ENCODE measurements around the gene COL6A5.
A peak's percentile ranks its signal among the peaks of the same experiment; 100 is the strongest.

Gene COL6A5

DNA sequence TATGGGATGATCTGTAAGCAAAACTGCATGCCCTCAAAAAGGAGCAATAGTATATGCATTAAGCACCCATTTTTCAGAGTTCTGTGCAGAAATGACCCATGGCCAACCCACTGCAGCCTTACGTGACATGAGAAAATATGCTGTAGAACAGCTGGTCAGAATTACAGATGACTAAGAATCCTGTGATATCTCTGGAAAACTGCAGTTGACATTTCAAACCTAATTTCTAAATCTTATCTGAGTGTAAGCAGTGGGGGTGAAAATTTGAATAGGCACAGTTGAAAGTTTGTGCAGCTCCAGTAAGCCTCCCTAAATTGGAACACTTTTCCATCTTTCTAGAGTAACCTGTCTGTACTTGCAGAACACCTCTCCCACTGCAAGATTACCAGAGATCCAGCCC is 142.8 kb downstream of the COL6A5 start:
- Histone ChIP-seq H3K9me3 (ENCODE audit: insufficient read depth, low read depth, low read length) (no peaks in the 10 kb centered on the region), H3K4me3 (ENCODE audit: low read length) (no peak overlapping the region)
- 92% methylated on average over 1 of the region's 1 CpG for WGBS

DNA sequence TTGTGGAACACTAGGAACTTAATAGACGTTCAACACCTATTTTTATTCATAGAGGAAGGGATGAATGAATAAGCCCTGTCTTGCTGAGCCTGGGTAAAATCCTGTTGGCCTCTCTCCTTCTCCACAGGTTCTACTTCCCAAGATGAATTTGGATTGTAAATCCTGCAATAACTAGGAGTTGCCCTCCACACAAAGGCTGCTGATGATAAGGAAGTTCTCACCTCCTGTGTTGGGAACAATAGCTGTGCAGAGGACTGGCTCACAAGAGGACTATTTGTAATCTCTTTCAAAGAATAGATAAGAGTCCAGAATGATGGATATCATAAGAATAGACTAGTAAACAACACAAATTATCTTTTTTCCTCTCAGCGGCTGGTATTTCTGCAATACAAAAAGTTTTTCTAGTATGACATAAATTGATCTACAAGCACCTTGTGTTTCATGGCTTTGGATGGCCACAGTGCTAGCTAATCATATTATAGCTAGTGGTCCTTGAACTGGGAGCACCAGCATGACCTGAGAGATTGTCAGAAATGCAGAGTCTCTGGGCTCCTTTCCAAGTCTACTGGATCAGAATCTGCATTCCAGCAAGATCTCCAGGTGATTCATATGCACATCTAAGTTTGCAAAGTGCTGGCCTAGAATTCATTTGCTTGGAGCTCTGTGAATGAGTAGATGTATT is 143.4 kb downstream of the COL6A5 start:
- no peaks in the 10 kb centered on the region for H3K36me3 ChIP-seq (ENCODE audit: insufficient read depth, low read length)
- H3K27me3 ChIP-seq (ENCODE audit: insufficient read depth, low read length): no peaks in the 10 kb centered on the region
- 100% methylated on average over 1 of the region's 2 CpGs for WGBS
- no peaks in the 10 kb centered on the region for H3K4me1 ChIP-seq (ENCODE audit: insufficient read depth, low read length)
- no peak overlapping the region for H3K4me3 ChIP-seq (ENCODE audit: low read length)
- H3K9me3 ChIP-seq (ENCODE audit: insufficient read depth, low read depth, low read length): no peaks in the 10 kb centered on the region
- no peak overlapping the region for H3K9ac ChIP-seq (ENCODE audit: low read depth, low read length)
- H3K27ac ChIP-seq (ENCODE audit: low read depth, low read length): no peak overlapping the region

More for the DNA sequence above, 142.8 kb downstream of the COL6A5 start:
- Histone ChIP-seq H3K27me3 (ENCODE audit: insufficient read depth, low read length) (no peaks in the 10 kb centered on the region), H3K36me3 (ENCODE audit: insufficient read depth, low read length) (no peaks in the 10 kb centered on the region), H3K4me1 (ENCODE audit: insufficient read depth, low read length) (no peaks in the 10 kb centered on the region), H3K27ac (ENCODE audit: low read depth, low read length) (no peak overlapping the region), H3K9ac (ENCODE audit: low read depth, low read length) (no peak overlapping the region)

- Histone ChIP-seq H3K9ac (ENCODE audit: low read depth, low read length) (no peak overlapping the region), H3K36me3 (ENCODE audit: insufficient read depth, low read length) (no peaks in the 10 kb centered on the region), H3K9me3 (ENCODE audit: insufficient read depth, low read depth, low read length) (no peaks in the 10 kb centered on the region), H3K4me1 (ENCODE audit: insufficient read depth, low read length) (no peaks in the 10 kb centered on the region), H3K4me3 (ENCODE audit: low read length) (no peak overlapping the region), H3K27me3 (ENCODE audit: insufficient read depth, low read length) (no peaks in the 10 kb centered on the region), H3K27ac (ENCODE audit: low read depth, low read length) (no peak overlapping the region)
- WGBS: 100% methylated on average over 1 of the region's 1 CpG
Observed at GRCh38 chr3:130490241-130490640, 144.8 kb downstream of the COL6A5 start.

GRCh38 chr3:130491431-130491830 is 146.0 kb downstream of the COL6A5 start:
- WGBS: 93% methylated on average over 6 of the region's 6 CpGs
- H3K4me1 ChIP-seq (ENCODE audit: insufficient read depth, low read length): no peaks in the 10 kb centered on the region
- no peak overlapping the region for H3K27ac ChIP-seq (ENCODE audit: low read depth, low read length)

GRCh38 chr3:130504701-130505100 is 159.2 kb downstream of the COL6A5 start:
- H3K27me3 ChIP-seq (ENCODE audit: insufficient read depth, low read length): no peaks in the 10 kb centered on the region
- H3K9ac ChIP-seq (ENCODE audit: low read depth, low read length): no peak overlapping the region
- 96% methylated on average over 1 of the region's 2 CpGs for WGBS

More at GRCh38 chr3:130491431-130491830, 146.0 kb downstream of the COL6A5 start:
- no peaks in the 10 kb centered on the region for H3K27me3 ChIP-seq (ENCODE audit: insufficient read depth, low read length)
- no peak overlapping the region for H3K9ac ChIP-seq (ENCODE audit: low read depth, low read length)
- no peak overlapping the region for H3K4me3 ChIP-seq (ENCODE audit: low read length)
- H3K36me3 ChIP-seq (ENCODE audit: insufficient read depth, low read length): no peaks in the 10 kb centered on the region
- H3K9me3 ChIP-seq (ENCODE audit: insufficient read depth, low read depth, low read length): no peaks in the 10 kb centered on the region

GRCh38 chr3:130506031-130506430 is 160.6 kb downstream of the COL6A5 start:
- Histone ChIP-seq H3K4me1 (ENCODE audit: insufficient read depth, low read length) (peaks cover 4% of the 10 kb centered on the region; the same call in 1 of the 2 replicates), H3K27ac (ENCODE audit: low read depth, low read length) (no peak overlapping the region), H3K9me3 (ENCODE audit: insufficient read depth, low read depth, low read length) (no peaks in the 10 kb centered on the region), H3K27me3 (ENCODE audit: insufficient read depth, low read length) (no peaks in the 10 kb centered on the region), H3K9ac (ENCODE audit: low read depth, low read length) (no peak overlapping the region), H3K4me3 (ENCODE audit: low read length) (no peak overlapping the region), H3K36me3 (ENCODE audit: insufficient read depth, low read length) (no peaks in the 10 kb centered on the region)
- 89% methylated on average over 3 of the region's 3 CpGs for WGBS

More at GRCh38 chr3:130504701-130505100, 159.2 kb downstream of the COL6A5 start:
- H3K4me3 ChIP-seq (ENCODE audit: low read length): no peak overlapping the region
- H3K9me3 ChIP-seq (ENCODE audit: insufficient read depth, low read depth, low read length): no peaks in the 10 kb centered on the region
- H3K4me1 ChIP-seq (ENCODE audit: insufficient read depth, low read length): peaks cover 4% of the 10 kb centered on the region; the same call in 1 of the 2 replicates
- no peaks in the 10 kb centered on the region for H3K36me3 ChIP-seq (ENCODE audit: insufficient read depth, low read length)
- H3K27ac ChIP-seq (ENCODE audit: low read depth, low read length): no peak overlapping the region

DNA sequence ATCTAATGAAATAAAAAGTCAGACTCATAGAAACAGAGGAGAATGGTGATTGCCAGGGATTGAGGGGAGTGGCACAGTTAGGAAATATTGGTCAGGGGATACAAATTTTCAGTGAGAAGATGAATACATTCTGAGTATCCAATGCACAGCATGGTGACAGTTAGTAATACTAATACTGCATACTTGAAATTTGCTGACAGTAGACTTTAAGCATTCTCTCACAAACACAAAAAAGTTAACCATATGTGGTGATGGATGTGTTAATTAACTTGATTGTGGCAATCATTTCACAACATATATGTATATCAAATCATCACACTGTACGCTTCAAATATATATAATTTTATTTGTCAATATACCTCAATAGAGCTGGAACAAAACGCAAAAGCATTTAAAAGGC is 162.3 kb downstream of the COL6A5 start:
- no peak overlapping the region for H3K9ac ChIP-seq (ENCODE audit: low read depth, low read length)
- 88% methylated on average over 1 of the region's 2 CpGs for WGBS

GRCh38 chr3:130509008-130509407 is 163.5 kb downstream of the COL6A5 start:
- WGBS: 76% methylated on average over 6 of the region's 6 CpGs
- Histone ChIP-seq H3K9ac (ENCODE audit: low read depth, low read length) (no peak overlapping the region), H3K9me3 (ENCODE audit: insufficient read depth, low read depth, low read length) (no peaks in the 10 kb centered on the region), H3K4me3 (ENCODE audit: low read length) (no peak overlapping the region), H3K27me3 (ENCODE audit: insufficient read depth, low read length) (no peaks in the 10 kb centered on the region), H3K27ac (ENCODE audit: low read depth, low read length) (no peak overlapping the region), H3K4me1 (ENCODE audit: insufficient read depth, low read length) (peaks cover 4% of the 10 kb centered on the region; the same call in 1 of the 2 replicates), H3K36me3 (ENCODE audit: insufficient read depth, low read length) (no peaks in the 10 kb centered on the region)

More for the DNA sequence above, 162.3 kb downstream of the COL6A5 start:
- Histone ChIP-seq H3K36me3 (ENCODE audit: insufficient read depth, low read length) (no peaks in the 10 kb centered on the region), H3K27ac (ENCODE audit: low read depth, low read length) (no peak overlapping the region), H3K9me3 (ENCODE audit: insufficient read depth, low read depth, low read length) (no peaks in the 10 kb centered on the region), H3K4me1 (ENCODE audit: insufficient read depth, low read length) (peaks cover 4% of the 10 kb centered on the region; the same call in 1 of the 2 replicates), H3K4me3 (ENCODE audit: low read length) (no peak overlapping the region), H3K27me3 (ENCODE audit: insufficient read depth, low read length) (no peaks in the 10 kb centered on the region)

- no peak overlapping the region for H3K27ac ChIP-seq (ENCODE audit: low read depth, low read length)
Observed at GRCh38 chr3:130514681-130515080, 169.2 kb downstream of the COL6A5 start.

DNA sequence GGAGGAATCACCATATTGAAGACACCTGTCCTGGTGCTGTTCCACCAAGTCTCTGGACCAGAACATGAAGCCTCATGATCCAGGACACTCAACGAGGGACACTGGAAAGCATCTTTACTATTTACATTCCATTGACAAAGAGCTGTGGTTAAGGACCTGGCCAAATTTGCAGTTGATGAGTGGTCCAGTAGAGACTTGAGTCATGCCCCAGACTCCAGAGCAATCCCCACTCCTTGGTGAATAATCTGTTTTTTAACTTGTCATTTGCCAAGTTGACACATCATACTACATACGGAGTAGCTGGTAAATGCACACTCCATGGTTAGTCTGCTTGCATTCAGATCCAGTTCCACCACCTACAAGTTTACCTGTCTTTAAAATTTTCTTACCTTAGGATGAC is 170.3 kb downstream of the COL6A5 start:
- Histone ChIP-seq H3K9ac (ENCODE audit: low read depth, low read length) (no peak overlapping the region), H3K9me3 (ENCODE audit: insufficient read depth, low read depth, low read length) (no peaks in the 10 kb centered on the region), H3K4me3 (ENCODE audit: low read length) (no peak overlapping the region), H3K36me3 (ENCODE audit: insufficient read depth, low read length) (no peaks in the 10 kb centered on the region), H3K27ac (ENCODE audit: low read depth, low read length) (no peak overlapping the region), H3K4me1 (ENCODE audit: insufficient read depth, low read length) (peaks cover 7% of the 10 kb centered on the region; the same call in 1 of the 2 replicates), H3K27me3 (ENCODE audit: insufficient read depth, low read length) (peaks cover 47% of the 10 kb centered on the region)
- WGBS: 89% methylated on average over 2 of the region's 2 CpGs

More at GRCh38 chr3:130514681-130515080, 169.2 kb downstream of the COL6A5 start:
- Histone ChIP-seq H3K9me3 (ENCODE audit: insufficient read depth, low read depth, low read length) (no peaks in the 10 kb centered on the region), H3K4me1 (ENCODE audit: insufficient read depth, low read length) (peaks cover 7% of the 10 kb centered on the region; the same call in 1 of the 2 replicates), H3K9ac (ENCODE audit: low read depth, low read length) (no peak overlapping the region), H3K27me3 (ENCODE audit: insufficient read depth, low read length) (peaks cover 46% of the 10 kb centered on the region), H3K36me3 (ENCODE audit: insufficient read depth, low read length) (no peaks in the 10 kb centered on the region), H3K4me3 (ENCODE audit: low read length) (no peak overlapping the region)
- WGBS: 97% methylated on average over 1 of the region's 1 CpG

- WGBS: 3% methylated on average over 53 of the region's 58 CpGs
- H3K27ac ChIP-seq (ENCODE audit: low read depth, low read length): no peak within 1 kb of the TSS
- H3K9me3 ChIP-seq (ENCODE audit: insufficient read depth, low read depth, low read length): no peaks in the 10 kb centered on the region
- H3K4me3 ChIP-seq (ENCODE audit: low read length): peak within 1 kb of the TSS; percentile 61
- no peaks in the 10 kb centered on the region for H3K36me3 ChIP-seq (ENCODE audit: insufficient read depth, low read length)
- peaks cover 47% of the 10 kb centered on the region for H3K27me3 ChIP-seq (ENCODE audit: insufficient read depth, low read length)
- H3K4me1 ChIP-seq (ENCODE audit: insufficient read depth, low read length): peaks cover 7% of the 10 kb centered on the region; the same call in 1 of the 2 replicates
- H3K9ac ChIP-seq (ENCODE audit: low read depth, low read length): peak within 1 kb of the TSS; percentile 28
Observed at GRCh38 chr3:130516645-130517512, 171.4 kb downstream of the COL6A5 start, which contains the start of gene COL6A6. Gene COL6A6, plus strand, starts transcription at chr3:130517177. Its CDS starts 43,188 bp downstream, at chr3:130560365.

All from HUES64 (cell line).